ENCODE data around the gene TCAIM.
A peak's percentile ranks its signal among the peaks of the same experiment; 100 is the strongest.

The TCAIM gene, protein sequence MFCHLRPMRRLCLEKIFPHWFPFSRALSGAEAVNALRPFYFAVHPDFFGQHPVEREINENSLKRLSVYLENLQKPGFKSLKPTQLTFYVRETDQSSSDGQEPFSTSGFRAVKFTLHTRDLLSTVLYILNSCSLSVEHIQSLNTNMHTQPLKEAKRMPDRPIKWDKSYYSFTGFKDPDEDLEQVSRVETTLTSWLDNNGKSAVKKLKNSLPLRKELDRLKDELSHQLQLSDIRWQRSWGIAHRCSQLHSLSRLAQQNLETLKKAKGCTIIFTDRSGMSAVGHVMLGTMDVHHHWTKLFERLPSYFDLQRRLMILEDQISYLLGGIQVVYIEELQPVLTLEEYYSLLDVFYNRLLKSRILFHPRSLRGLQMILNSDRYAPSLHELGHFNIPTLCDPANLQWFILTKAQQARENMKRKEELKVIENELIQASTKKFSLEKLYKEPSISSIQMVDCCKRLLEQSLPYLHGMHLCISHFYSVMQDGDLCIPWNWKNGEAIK

GRCh38 chr3:44338010-44338827 is at the start of gene TCAIM:
TSS of gene TCAIM (plus strand) at chr3:44338766. CDS start at chr3:44354783, 16,017 bp downstream.
- ChIA-PET POLR2A (interaction anchor here (0.8 to 1.3 kb wide), 2 partner anchors 17 to 288 kb away, joined by 3 read pairs; no protein-coding TSS in a partner anchor), CTCF (interaction anchor here (1.0 to 5.5 kb wide), 2 partner anchors 15 to 80 kb away, joined by 3 to 35 read pairs; no protein-coding TSS in a partner anchor)
- no peak for TF ChIP-seq CTCF (IDR thresholded peaks at IDR 0.05; ENCODE audit: insufficient read depth, low read length, missing control alignments)
- H3K4me3 ChIP-seq (ENCODE audit: low read depth, low read length), result peak within 1 kb of the TSS; percentile 69
- DNase-seq (ENCODE audit: low read depth, low spot score), result peak; percentile 66

DNA sequence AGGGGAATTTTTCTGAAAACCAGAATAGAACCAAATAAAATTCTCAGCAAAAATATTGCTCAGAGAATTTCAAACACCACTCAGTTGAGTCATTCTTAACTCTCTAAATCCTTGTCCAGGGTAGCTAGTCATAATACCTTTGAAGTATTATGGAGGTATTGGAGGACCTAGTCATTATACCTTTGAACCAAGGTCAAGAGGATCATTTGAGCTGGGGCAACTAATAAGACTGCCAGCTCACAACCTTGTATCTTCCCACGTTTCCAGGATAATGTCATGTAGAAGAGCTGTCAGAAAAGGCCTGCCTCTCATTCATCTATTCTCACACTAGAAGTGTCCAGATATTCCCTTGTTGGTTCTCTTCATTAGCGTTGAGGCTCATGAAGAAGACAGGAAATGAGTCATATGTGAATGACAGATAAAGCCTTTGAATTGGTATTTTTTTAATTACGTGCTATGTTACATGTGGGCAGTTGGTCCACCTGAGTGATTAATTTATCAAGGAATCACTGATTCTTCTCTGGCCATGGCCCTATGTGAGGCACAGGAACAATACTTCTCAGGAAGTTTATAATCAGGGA is 48.6 kb upstream of the TCAIM start:
- DNase-seq (ENCODE audit: low read depth, low spot score), result no peak
- no peak overlapping the region for H3K4me3 ChIP-seq (ENCODE audit: low read depth, low read length)
- POLR2A ChIA-PET, result no interaction called here
- no peak for TF ChIP-seq CTCF (IDR thresholded peaks at IDR 0.05; ENCODE audit: insufficient read depth, low read length, missing control alignments)
- CTCF ChIA-PET, result no interaction called here

GRCh38 chr3:44292276-44292675 is 46.3 kb upstream of the TCAIM start:
- TF ChIP-seq CTCF (IDR thresholded peaks at IDR 0.05; ENCODE audit: insufficient read depth, low read length, missing control alignments), result no peak
- CTCF ChIA-PET, result interaction anchor here (1.2 kb wide), 1 partner anchor 30 kb away, joined by 3 read pairs; no protein-coding TSS in a partner anchor
- no peak for DNase-seq (ENCODE audit: low read depth, low spot score)
- H3K4me3 ChIP-seq (ENCODE audit: low read depth, low read length), result no peak overlapping the region
- POLR2A ChIA-PET, result no interaction called here

DNA sequence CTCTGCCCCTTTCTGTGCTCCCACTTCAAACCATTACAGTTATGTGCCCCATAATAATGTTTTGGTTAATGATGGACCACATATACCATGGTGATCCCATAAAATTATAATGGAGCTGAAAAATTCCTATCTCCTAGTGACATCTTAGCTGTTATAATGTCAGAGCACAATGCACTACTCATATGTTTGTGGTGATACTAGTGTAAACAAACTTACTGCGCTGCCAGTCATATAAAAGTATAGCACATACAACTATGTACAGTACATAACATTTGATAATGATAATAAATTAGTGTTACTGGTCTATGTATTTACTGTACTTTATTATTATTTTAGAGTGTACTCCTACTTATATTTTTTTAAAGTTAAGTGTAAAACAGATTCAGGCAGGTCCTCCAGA is 45.6 kb upstream of the TCAIM start:
- no peak for TF ChIP-seq CTCF (IDR thresholded peaks at IDR 0.05; ENCODE audit: insufficient read depth, low read length, missing control alignments)
- DNase-seq (ENCODE audit: low read depth, low spot score), result no peak
- POLR2A ChIA-PET, result no interaction called here
- CTCF ChIA-PET, result interaction anchor here (1.2 kb wide), 1 partner anchor 29 kb away, joined by 3 read pairs; no protein-coding TSS in a partner anchor
- no peak overlapping the region for H3K4me3 ChIP-seq (ENCODE audit: low read depth, low read length)

DNA sequence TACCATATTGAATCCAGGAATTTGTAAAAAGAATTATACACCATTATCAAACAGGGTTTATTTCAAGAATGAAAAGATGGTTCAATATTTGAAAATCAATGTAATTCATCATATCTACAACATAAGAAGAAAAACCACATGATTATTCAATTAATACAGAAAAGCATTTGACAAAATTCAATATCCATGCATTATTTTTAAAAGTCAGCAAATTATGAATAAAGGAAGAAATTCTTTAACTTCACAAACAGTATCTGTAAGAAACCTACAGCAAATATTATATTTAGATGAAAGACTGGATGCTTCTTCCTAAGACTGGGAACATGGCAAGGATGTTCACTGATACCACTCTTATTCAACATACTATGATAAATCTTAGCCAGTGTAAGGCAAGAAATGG is 41.3 kb upstream of the TCAIM start:
- H3K4me3 ChIP-seq (ENCODE audit: low read depth, low read length), result no peak overlapping the region
- ChIA-PET CTCF (no interaction called here), POLR2A (no interaction called here)
- no peak for TF ChIP-seq CTCF (IDR thresholded peaks at IDR 0.05; ENCODE audit: insufficient read depth, low read length, missing control alignments)
- no peak for DNase-seq (ENCODE audit: low read depth, low spot score)
